ENCODE results near the gene HTT.

DNA sequence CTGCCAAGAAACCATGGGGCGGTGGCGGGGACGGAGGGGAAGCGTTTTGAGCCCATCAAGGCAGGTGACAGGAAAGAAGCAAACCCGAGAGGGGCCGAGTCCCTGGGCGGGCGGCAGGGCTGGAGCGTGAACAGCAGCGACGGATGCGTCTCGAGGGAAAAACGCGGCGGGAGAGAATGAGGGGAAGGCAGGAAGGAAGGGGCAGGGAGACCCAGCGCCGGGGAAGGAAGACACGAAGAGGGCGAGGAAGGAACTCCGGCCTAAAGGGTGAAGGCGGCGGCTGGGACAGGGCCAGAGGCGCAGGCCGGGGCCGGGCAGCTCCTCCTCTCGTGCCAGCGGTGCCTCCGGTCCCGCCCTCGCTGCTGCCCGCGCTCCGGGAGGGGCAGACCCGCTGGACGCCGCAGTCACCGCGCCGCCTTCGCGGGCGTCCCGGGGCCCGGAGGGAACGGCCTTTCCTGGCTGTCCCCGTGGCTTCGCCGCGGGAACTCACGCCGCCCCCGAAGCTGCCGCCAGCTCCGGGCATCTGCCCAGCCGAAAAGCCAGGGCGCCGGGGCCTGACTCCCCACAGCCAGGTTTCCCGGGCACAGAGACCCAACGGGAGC, 217.6 kb downstream of the HTT start:
- TF ChIP-seq, protein P1, sequence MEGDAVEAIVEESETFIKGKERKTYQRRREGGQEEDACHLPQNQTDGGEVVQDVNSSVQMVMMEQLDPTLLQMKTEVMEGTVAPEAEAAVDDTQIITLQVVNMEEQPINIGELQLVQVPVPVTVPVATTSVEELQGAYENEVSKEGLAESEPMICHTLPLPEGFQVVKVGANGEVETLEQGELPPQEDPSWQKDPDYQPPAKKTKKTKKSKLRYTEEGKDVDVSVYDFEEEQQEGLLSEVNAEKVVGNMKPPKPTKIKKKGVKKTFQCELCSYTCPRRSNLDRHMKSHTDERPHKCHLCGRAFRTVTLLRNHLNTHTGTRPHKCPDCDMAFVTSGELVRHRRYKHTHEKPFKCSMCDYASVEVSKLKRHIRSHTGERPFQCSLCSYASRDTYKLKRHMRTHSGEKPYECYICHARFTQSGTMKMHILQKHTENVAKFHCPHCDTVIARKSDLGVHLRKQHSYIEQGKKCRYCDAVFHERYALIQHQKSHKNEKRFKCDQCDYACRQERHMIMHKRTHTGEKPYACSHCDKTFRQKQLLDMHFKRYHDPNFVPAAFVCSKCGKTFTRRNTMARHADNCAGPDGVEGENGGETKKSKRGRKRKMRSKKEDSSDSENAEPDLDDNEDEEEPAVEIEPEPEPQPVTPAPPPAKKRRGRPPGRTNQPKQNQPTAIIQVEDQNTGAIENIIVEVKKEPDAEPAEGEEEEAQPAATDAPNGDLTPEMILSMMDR (IDR thresholded peaks at IDR 0.05), result no peak
- no peak for TF ChIP-seq POLR2A (IDR thresholded peaks at IDR 0.05)
